Measurements from ENCODE around the gene F2RL3. TPM values are rescaled to one million over a fixed set of nuclear protein-coding genes. Genes with fewer than 3 reads are reported as not detected.

The F2RL3 gene
- not detected in 5 replicates for total RNA-seq (2022; extraction: Qiagen RNA extraction)

GRCh38 chr19:16888629-16889365 is at the start of gene F2RL3:
Gene F2RL3, plus strand, starts transcription at chr19:16888999. Its CDS starts 191 bp downstream, at chr19:16889190.

Other genes starting within 250 kb of the F2RL3 start
- gene SMIM7, start 228.9 kb upstream of the F2RL3 start, total RNA-seq (2022; extraction: Qiagen RNA extraction), result 61.8 to 80.6 TPM (median 63.7 TPM) in 5 replicates
- 0.87 to 1.4 TPM (median 1.0 TPM) in 5 replicates for gene TMEM38A, start 227.9 kb upstream of the F2RL3 start, total RNA-seq (2022; extraction: Qiagen RNA extraction)
- 0.01 TPM in 1 of 5 replicates, not detected in the others for gene NWD1, start 169.2 kb upstream of the F2RL3 start, total RNA-seq (2022; extraction: Qiagen RNA extraction)
- gene SIN3B, start 59.6 kb upstream of the F2RL3 start, total RNA-seq (2022; extraction: Qiagen RNA extraction), result 13.5 to 22.5 TPM (median 19.8 TPM) in 5 replicates
- gene CPAMD8, start 137.8 kb downstream of the F2RL3 start, total RNA-seq (2022; extraction: Qiagen RNA extraction), result 0.05 to 0.33 TPM (median 0.09 TPM) in 5 replicates
- gene HAUS8, start 186.5 kb downstream of the F2RL3 start, total RNA-seq (2022; extraction: Qiagen RNA extraction), result 12.3 to 15.2 TPM (median 13.1 TPM) in 5 replicates
- gene MYO9B, start 186.8 kb downstream of the F2RL3 start, total RNA-seq (2022; extraction: Qiagen RNA extraction), result 23.4 to 37.4 TPM (median 33.1 TPM) in 5 replicates